ENCODE data around the gene GMPR2.
"Not testable (repeated sequence)": the region's sequence is repeated elsewhere in the genome, so short reads cannot be mapped to it uniquely, and the experiment has no call there.

Gene GMPR2

GRCh38 chr14:24203249-24203886 lies 29.4 kb upstream of the GMPR2 start:
- not testable (repeated sequence) for DNase-seq

- DNase-seq = no peak
Observed at GRCh38 chr14:24204163-24205146, 28.3 kb upstream of the GMPR2 start.

GRCh38 chr14:24206260-24207103 lies 26.2 kb upstream of the GMPR2 start:
- no peak for DNase-seq

- no peak for DNase-seq
Observed at GRCh38 chr14:24207104-24207551, 25.6 kb upstream of the GMPR2 start.

- DNase-seq = no peak
Observed at GRCh38 chr14:24207625-24208024, 25.1 kb upstream of the GMPR2 start.

GRCh38 chr14:24211311-24211710 lies 21.4 kb upstream of the GMPR2 start:
- DNase-seq = no peak

GRCh38 chr14:24212924-24213865 lies 19.5 kb upstream of the GMPR2 start, which contains the start of gene CHMP4A:
Gene CHMP4A, minus strand, starts transcription at chr14:24213488. Its CDS starts 49 bp downstream, at chr14:24213439.
- peak; percentile 98 for DNase-seq

GRCh38 chr14:24213866-24214662 lies 18.7 kb upstream of the GMPR2 start:
- no peak for DNase-seq

- DNase-seq = peak; percentile 95
Observed at GRCh38 chr14:24215495-24216344, 17.0 kb upstream of the GMPR2 start, which contains the start of gene MDP1. Gene MDP1, minus strand, starts transcription at chr14:24216066. Its CDS starts 111 bp downstream, at chr14:24215955.

- DNase-seq = no peak
Observed at GRCh38 chr14:24216345-24216699, 16.4 kb upstream of the GMPR2 start.

- not testable (repeated sequence) for DNase-seq
Observed at GRCh38 chr14:24216876-24217275, 15.9 kb upstream of the GMPR2 start.

- DNase-seq = no peak
Observed at GRCh38 chr14:24219080-24219479, 13.6 kb upstream of the GMPR2 start.

- no peak for DNase-seq
Observed at GRCh38 chr14:24219521-24219920, 13.2 kb upstream of the GMPR2 start.

GRCh38 chr14:24222987-24223386 lies 9.7 kb upstream of the GMPR2 start:
- not testable (repeated sequence) for DNase-seq

- no peak for DNase-seq
Observed at GRCh38 chr14:24224618-24225071, 8.1 kb upstream of the GMPR2 start.

GRCh38 chr14:24226473-24226872 lies 6.3 kb upstream of the GMPR2 start:
- no peak for DNase-seq

GRCh38 chr14:24228902-24229301 lies 3.8 kb upstream of the GMPR2 start:
- no peak for DNase-seq

GRCh38 chr14:24231263-24232120 lies 1.2 kb upstream of the GMPR2 start:
- no peak for DNase-seq
